ENCODE measurements around the gene CCDC136.
A peak's percentile ranks its signal among the peaks of the same experiment; 100 is the strongest.

Gene CCDC136

GRCh38 chr7:128841171-128841690, 49.5 kb downstream of the CCDC136 start:
- TF ChIP-seq, protein P1, sequence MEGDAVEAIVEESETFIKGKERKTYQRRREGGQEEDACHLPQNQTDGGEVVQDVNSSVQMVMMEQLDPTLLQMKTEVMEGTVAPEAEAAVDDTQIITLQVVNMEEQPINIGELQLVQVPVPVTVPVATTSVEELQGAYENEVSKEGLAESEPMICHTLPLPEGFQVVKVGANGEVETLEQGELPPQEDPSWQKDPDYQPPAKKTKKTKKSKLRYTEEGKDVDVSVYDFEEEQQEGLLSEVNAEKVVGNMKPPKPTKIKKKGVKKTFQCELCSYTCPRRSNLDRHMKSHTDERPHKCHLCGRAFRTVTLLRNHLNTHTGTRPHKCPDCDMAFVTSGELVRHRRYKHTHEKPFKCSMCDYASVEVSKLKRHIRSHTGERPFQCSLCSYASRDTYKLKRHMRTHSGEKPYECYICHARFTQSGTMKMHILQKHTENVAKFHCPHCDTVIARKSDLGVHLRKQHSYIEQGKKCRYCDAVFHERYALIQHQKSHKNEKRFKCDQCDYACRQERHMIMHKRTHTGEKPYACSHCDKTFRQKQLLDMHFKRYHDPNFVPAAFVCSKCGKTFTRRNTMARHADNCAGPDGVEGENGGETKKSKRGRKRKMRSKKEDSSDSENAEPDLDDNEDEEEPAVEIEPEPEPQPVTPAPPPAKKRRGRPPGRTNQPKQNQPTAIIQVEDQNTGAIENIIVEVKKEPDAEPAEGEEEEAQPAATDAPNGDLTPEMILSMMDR (IDR thresholded peaks at IDR 0.05; ENCODE audit: insufficient read depth, missing control alignments) = no peak
- DNase-seq (ENCODE audit: insufficient read length, low spot score) = no peak
- FAIRE-seq = no peak

DNA sequence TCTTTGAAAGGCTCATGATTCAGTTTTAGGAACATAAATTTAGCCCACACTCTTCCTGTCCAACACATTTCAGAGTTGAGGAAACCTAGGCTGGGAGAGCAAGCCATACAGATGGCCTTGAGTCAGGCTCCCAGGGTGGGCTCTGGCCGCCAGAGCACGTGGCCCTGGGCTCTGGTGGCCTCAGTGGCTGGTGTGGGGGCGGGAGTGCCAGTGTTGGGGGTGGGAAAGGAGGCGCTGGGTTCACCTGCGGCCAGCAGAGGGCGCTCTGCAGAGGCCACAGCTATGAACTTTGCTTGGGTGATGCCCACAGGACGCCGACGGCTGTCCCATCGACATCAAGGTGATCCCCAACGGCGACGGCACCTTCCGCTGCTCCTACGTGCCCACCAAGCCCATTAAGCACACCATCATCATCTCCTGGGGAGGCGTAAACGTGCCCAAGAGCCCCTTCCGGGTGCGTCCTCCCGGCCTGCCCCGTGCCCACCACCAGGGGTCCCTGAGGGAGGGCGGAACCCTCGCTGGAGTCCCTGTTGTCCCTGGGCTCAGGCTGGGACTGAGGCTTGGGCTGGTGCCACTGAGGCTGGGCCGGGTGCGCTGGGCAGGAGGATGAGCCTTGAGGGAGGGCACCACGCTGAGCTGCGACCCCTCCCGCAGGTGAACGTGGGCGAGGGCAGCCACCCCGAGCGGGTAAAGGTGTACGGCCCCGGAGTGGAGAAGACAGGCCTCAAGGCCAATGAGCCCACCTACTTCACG, 50.3 kb downstream of the CCDC136 start:
- TF ChIP-seq, protein P1 (IDR thresholded peaks at IDR 0.05; ENCODE audit: insufficient read depth, missing control alignments) = peak; percentile 47
- FAIRE-seq (no peak), DNase-seq (ENCODE audit: insufficient read length, low spot score) (peak; percentile 75)

DNA sequence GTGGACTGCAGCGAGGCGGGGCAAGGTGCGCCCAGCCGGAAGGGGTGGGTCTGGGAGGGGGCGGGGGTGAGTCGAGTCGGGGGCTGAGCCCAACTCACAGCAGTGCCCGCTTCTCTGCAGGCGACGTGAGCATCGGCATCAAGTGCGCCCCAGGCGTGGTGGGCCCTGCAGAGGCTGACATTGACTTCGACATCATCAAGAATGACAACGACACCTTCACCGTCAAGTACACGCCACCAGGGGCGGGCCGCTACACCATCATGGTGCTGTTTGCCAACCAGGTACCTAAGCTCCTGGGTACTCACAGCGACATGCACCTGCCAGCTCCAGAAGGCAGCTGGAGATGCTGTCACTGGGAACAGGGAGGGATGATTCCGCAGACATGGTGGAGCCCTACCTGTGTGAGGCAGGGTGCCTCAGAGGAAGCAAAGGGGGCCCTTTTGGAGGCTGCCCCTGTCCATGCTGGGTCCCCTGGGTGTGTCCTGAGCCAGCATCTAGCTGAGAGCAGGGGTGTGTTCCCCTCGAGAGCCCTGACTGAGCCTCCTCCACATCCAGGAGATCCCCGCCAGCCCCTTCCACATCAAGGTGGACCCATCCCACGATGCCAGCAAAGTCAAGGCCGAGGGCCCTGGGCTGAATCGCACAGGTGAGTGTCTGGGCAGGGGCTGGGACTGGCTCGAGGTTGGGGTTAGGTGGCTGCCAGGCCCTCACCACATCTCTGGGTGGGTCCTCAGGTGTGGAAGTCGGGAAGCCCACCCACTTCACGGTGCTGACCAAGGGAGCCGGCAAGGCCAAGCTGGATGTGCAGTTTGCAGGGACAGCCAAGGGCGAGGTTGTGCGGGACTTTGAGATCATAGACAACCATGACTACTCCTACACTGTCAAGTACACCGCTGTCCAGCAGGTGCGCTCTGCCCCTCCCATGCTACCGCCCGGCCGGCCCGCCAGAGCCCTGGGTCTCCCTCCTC, 51.2 kb downstream of the CCDC136 start:
- DNase-seq (ENCODE audit: insufficient read length, low spot score) = no peak
- no peak for FAIRE-seq
- TF ChIP-seq, protein P1 (IDR thresholded peaks at IDR 0.05; ENCODE audit: insufficient read depth, missing control alignments) = no peak

GRCh38 chr7:128843938-128844621, 52.3 kb downstream of the CCDC136 start:
- DNase-seq (ENCODE audit: insufficient read length, low spot score) (no peak), FAIRE-seq (no peak)
- TF ChIP-seq, protein P1 (IDR thresholded peaks at IDR 0.05; ENCODE audit: insufficient read depth, missing control alignments) = no peak

DNA sequence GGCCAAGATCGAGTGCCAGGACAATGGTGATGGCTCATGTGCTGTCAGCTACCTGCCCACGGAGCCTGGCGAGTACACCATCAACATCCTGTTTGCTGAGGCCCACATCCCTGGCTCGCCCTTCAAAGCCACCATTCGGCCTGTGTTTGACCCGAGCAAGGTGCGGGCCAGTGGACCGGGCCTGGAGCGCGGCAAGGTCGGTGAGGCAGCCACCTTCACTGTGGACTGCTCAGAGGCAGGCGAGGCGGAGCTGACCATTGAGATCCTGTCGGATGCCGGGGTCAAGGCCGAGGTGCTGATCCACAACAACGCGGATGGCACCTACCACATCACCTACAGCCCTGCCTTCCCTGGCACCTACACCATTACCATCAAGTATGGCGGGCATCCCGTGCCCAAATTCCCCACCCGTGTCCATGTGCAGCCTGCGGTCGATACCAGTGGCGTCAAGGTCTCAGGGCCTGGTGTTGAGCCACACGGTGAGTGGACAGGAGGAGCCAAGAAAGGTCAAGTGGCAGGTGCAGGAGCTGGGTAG, 53.1 kb downstream of the CCDC136 start:
- TF ChIP-seq, protein P1 (IDR thresholded peaks at IDR 0.05; ENCODE audit: insufficient read depth, missing control alignments) = no peak
- DNase-seq (ENCODE audit: insufficient read length, low spot score) = no peak
- FAIRE-seq = no peak

DNA sequence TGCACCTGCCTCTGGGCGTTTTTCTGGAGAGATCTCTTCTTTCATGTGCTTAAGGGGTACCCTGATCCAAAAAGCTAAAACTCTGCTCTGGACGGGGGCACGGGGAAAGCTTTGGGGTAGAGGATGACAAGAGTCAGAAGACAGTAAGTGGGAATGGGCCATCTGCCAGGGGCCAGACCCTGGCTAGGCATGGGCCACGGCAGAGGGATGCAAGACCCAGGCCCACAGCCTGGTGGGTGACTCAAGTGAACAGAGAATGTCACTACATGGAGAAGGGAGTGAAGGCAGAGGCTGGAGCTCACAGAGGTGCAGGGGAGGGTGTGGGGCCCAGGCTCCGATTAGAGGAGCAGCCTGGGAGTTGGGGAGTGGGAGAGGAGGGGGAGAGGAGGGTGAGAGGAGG, 53.7 kb downstream of the CCDC136 start:
- TF ChIP-seq, protein P1 (IDR thresholded peaks at IDR 0.05; ENCODE audit: insufficient read depth, missing control alignments) = no peak
- DNase-seq (ENCODE audit: insufficient read length, low spot score) (no peak), FAIRE-seq (no peak)

All from D721Med (cell line).